Natural killer cell (primary cell): ENCODE measurements around the gene ST6GALNAC2. TPM values are rescaled to one million over a fixed set of nuclear protein-coding genes. Genes with fewer than 3 reads are reported as not detected.

Source experiments
- ATAC-seq, 3 donors: fragments of 150-1000 bp in 2 of 3; fragments of 200-7000 bp in 1 of 3; cut with Tn5 transposase; 1 replicate in 1 of 3; 2 replicates in 2 of 3; pipeline ENCODE4 v1.10.0; 2021; ENCODE audit warnings: mild to moderate bottlenecking in 2 of 3, moderate library complexity in 2 of 3
- DNase-seq, 2 donors: peaks; one replicate each; pipeline versions ENCODE4 v3.0.0 to v3.0.0-alpha.2; 2013 to 2021; ENCODE audit warnings: mixed read lengths in 1 of 2
- H3K27ac ChIP-seq: one replicate; pipeline ENCODE4 v1.5.1; 2013; ENCODE audit warnings: mild to moderate bottlenecking, low read length
- H3K27me3 ChIP-seq: one replicate; pipeline ENCODE4 v1.6.1; 2013; ENCODE audit warnings: low read length; ENCODE audit not compliant: control insufficient read depth, insufficient read depth
- H3K36me3 ChIP-seq: one replicate; pipeline ENCODE4 v1.6.1; 2013; ENCODE audit warnings: low read length; ENCODE audit not compliant: control insufficient read depth, insufficient read depth
- H3K4me1 ChIP-seq: one replicate; pipeline ENCODE4 v1.6.1; 2013; ENCODE audit warnings: low read length; ENCODE audit not compliant: control insufficient read depth, insufficient read depth
- H3K4me3 ChIP-seq: one replicate; pipeline ENCODE4 v1.5.1; 2013; ENCODE audit warnings: low read length
- H3K9me3 ChIP-seq: one replicate; pipeline ENCODE4 v1.6.1; 2013; ENCODE audit warnings: low read length; ENCODE audit not compliant: control insufficient read depth, insufficient read depth
- H3K27ac Mint-ChIP-seq, 2 donors: one replicate each; pipeline ENCODE4 v1.8.0; 2022; ENCODE audit warnings: mild to moderate bottlenecking in 2 of 2, mixed read lengths in 2 of 2, moderate library complexity in 1 of 2
- H3K27me3 Mint-ChIP-seq, 2 donors: one replicate each; pipeline ENCODE4 v1.8.0; 2022; ENCODE audit warnings: low read depth in 2 of 2, mixed read lengths in 2 of 2
- H3K36me3 Mint-ChIP-seq: one replicate; pipeline ENCODE4 v1.8.0; 2022; ENCODE audit warnings: mixed read lengths
- H3K4me1 Mint-ChIP-seq, 2 donors: one replicate each; pipeline ENCODE4 v1.8.0; 2022; ENCODE audit warnings: mixed read lengths in 2 of 2
- H3K4me3 Mint-ChIP-seq: one replicate; pipeline ENCODE4 v1.8.0; 2022; ENCODE audit warnings: mild to moderate bottlenecking, moderate library complexity, mixed read lengths
- H3K9me3 Mint-ChIP-seq, 2 donors: one replicate each; pipeline ENCODE4 v1.8.0; 2022; ENCODE audit warnings: mixed read lengths in 2 of 2
- CTCF ChIP-seq: fragments of 200-600 bp; IDR thresholded peaks from one replicate; pipeline ENCODE4 v1.8.0; 2022; ENCODE audit warnings: antibody characterized with exemption
- WGBS: methylation state at CpG from one replicate; pipeline ENCODE4 v1.1.7; 2013; ENCODE audit warnings: missing lambda C conversion rate; ENCODE audit not compliant: insufficient coverage; 5-methylcytosine and 5-hydroxymethylcytosine counted together
- intact Hi-C: fragments of 100-400 bp; cut with micrococcal nuclease; formaldehyde crosslinking; loops from one replicate; pipeline ENCODE4 v1.14.2; 2022
- total RNA-seq, 4 donors: library from RNA; stranded (reverse); fragments of 120-200 nt in 1 of 4; gene quantifications; one replicate each; pipeline versions ENCODE4 v1.2.3 to v1.2.4, GENCODE V29; 2013 to 2022

ST6GALNAC2 gene
- total RNA-seq, 3 donors from 2014 or later (not counting 1 experiment from before 2014, with no cell fraction given): 0.65 TPM; not detected in 2

DNA sequence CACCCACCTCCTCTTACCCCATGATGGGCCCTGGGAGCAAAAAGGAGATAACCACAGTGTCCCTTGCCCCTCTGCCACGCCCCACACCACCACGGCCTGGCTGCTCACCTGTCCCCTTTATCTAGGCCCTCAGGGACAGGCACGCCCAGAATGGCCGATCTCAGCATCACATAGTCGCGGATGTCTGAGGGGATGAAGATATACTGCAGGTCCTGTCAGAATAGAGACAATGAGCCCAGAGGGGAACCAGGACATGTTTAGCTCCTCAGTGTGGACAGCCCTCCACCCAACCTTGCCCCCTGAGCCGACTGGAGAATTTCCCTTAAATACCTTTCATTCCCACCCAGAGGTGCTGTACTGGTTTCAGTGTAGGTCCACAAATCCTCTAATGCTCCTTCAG is 15.2 kb downstream of the ST6GALNAC2 start:
- no peaks in the 10 kb centered on the region for H3K9me3 ChIP-seq
- peaks cover 13% of the 10 kb centered on the region for H3K36me3 ChIP-seq
- Mint-ChIP-seq H3K4me3 (no peak overlapping the region), H3K36me3 (no peaks in the 10 kb centered on the region), H3K9me3 (no peaks in the 10 kb centered on the region), H3K4me1 (peaks cover 18% of the 10 kb centered on the region in 2 donors), H3K27me3 (peaks cover 0 to 5% of the 10 kb centered on the region in 2 donors), H3K27ac (no peak overlapping the region)
- no peak for TF ChIP-seq CTCF
- intact Hi-C loops: no loop called here
- WGBS: 95% methylated on average over 7 of the region's 7 CpGs
- DNase-seq (no peak), ATAC-seq (no peak)
- H3K27me3 ChIP-seq: no peaks in the 10 kb centered on the region
- H3K27ac ChIP-seq: no peak overlapping the region
- peaks cover 20% of the 10 kb centered on the region for H3K4me1 ChIP-seq
- no peak overlapping the region for H3K4me3 ChIP-seq

- Histone ChIP-seq H3K4me1 (peaks cover 20% of the 10 kb centered on the region), H3K9me3 (no peaks in the 10 kb centered on the region), H3K27me3 (no peaks in the 10 kb centered on the region), H3K36me3 (peaks cover 20% of the 10 kb centered on the region), H3K27ac (no peak overlapping the region), H3K4me3 (no peak overlapping the region)
- DNase-seq: no peak
- Mint-ChIP-seq H3K27ac (no peak overlapping the region), H3K9me3 (no peaks in the 10 kb centered on the region), H3K27me3 (peaks cover 0 to 5% of the 10 kb centered on the region in 2 donors), H3K4me3 (no peak overlapping the region), H3K4me1 (peaks cover 18% of the 10 kb centered on the region in 2 donors), H3K36me3 (no peaks in the 10 kb centered on the region)
- WGBS: 92% methylated on average over 18 of the region's 18 CpGs
- TF ChIP-seq CTCF: no peak
- intact Hi-C loops: no loop called here
- no peak for ATAC-seq
Observed at GRCh38 chr17:76569607-76570279, 15.9 kb downstream of the ST6GALNAC2 start.

GRCh38 chr17:76568811-76569221 is 16.8 kb downstream of the ST6GALNAC2 start:
- ATAC-seq: no peak
- H3K4me1 ChIP-seq: peaks cover 20% of the 10 kb centered on the region
- Mint-ChIP-seq H3K36me3 (no peaks in the 10 kb centered on the region), H3K4me3 (no peak overlapping the region), H3K27me3 (peaks cover 0 to 5% of the 10 kb centered on the region in 2 donors), H3K9me3 (no peaks in the 10 kb centered on the region), H3K27ac (peak overlapping the region in 1 of 2 donors; percentile 51), H3K4me1 (peaks cover 18% of the 10 kb centered on the region in 2 donors)
- 30% methylated on average over 19 of the region's 19 CpGs for WGBS
- H3K27ac ChIP-seq: no peak overlapping the region
- intact Hi-C loops: no loop called here
- DNase-seq: no peak
- TF ChIP-seq CTCF: no peak
- no peak overlapping the region for H3K4me3 ChIP-seq
- H3K27me3 ChIP-seq: no peaks in the 10 kb centered on the region
- no peaks in the 10 kb centered on the region for H3K9me3 ChIP-seq
- peaks cover 25% of the 10 kb centered on the region for H3K36me3 ChIP-seq
